GM18499 (cell line): Measurements from ENCODE around the gene TOR1A.
"Not testable (repeated sequence)": the region's sequence is repeated elsewhere in the genome, so short reads cannot be mapped to it uniquely, and the experiment has no call there.

Experiments used
- ATAC-seq: cut with Tn5 transposase; IDR thresholded peaks from one replicate; pipeline ENCODE4 v1.9.1; 2021; ENCODE audit warnings: moderate number of reproducible peaks; ENCODE audit not compliant: insufficient read depth, unreplicated experiment

TOR1A gene

GRCh38 chr9:129785866-129786265 is 38.1 kb downstream of the TOR1A start:
- ATAC-seq, result no peak

GRCh38 chr9:129784970-129785369 is 39.0 kb downstream of the TOR1A start:
- not testable (repeated sequence) for ATAC-seq

- ATAC-seq, result no peak
Measured at GRCh38 chr9:129783516-129784361, 40.2 kb downstream of the TOR1A start.

GRCh38 chr9:129781981-129782380 is 42.0 kb downstream of the TOR1A start:
- ATAC-seq, result no peak

- ATAC-seq, result no peak
Measured at GRCh38 chr9:129781131-129781530, 42.8 kb downstream of the TOR1A start.

GRCh38 chr9:129779560-129780190 is 44.3 kb downstream of the TOR1A start:
- no peak for ATAC-seq

GRCh38 chr9:129778469-129778868 is 45.5 kb downstream of the TOR1A start:
- ATAC-seq, result no peak

GRCh38 chr9:129777769-129778130 is 46.2 kb downstream of the TOR1A start:
- ATAC-seq, result no peak

- ATAC-seq, result no peak
Measured at GRCh38 chr9:129776938-129777768, 46.8 kb downstream of the TOR1A start.

GRCh38 chr9:129776566-129776937 is 47.4 kb downstream of the TOR1A start:
- ATAC-seq, result no peak

- ATAC-seq, result not testable (repeated sequence)
Measured at GRCh38 chr9:129776096-129776495, 47.8 kb downstream of the TOR1A start.

- ATAC-seq, result no peak
Measured at GRCh38 chr9:129775448-129775798, 48.5 kb downstream of the TOR1A start.

GRCh38 chr9:129774791-129775447 is 49.0 kb downstream of the TOR1A start:
- no peak for ATAC-seq

GRCh38 chr9:129773262-129774048 is 50.5 kb downstream of the TOR1A start:
- ATAC-seq, result no peak

- ATAC-seq, result no peak
Measured at GRCh38 chr9:129770741-129771140, 53.2 kb downstream of the TOR1A start.

- ATAC-seq, result no peak
Measured at GRCh38 chr9:129769669-129770068, 54.3 kb downstream of the TOR1A start.

- ATAC-seq, result no peak
Measured at GRCh38 chr9:129768486-129768885, 55.5 kb downstream of the TOR1A start.

GRCh38 chr9:129765764-129766317 is 58.1 kb downstream of the TOR1A start:
- no peak for ATAC-seq
